DOHH2 (cell line): ENCODE measurements around the gene DRAXIN.

ENCODE experiments used
- CTCF ChIP-seq: fragments of 200-600 bp; sonication (generic); IDR thresholded peaks from one replicate; pipeline ENCODE4 v1.5.1; 2014; ENCODE audit warnings: antibody characterized with exemption, mild to moderate bottlenecking, low read depth, low read length; ENCODE audit not compliant: poor library complexity, severe bottlenecking
- EZH2phosphoT487 ChIP-seq: fragments of 200-600 bp; sonication (generic); IDR thresholded peaks from 2 replicates; pipeline ENCODE4 v1.6.1; 2017; ENCODE audit warnings: borderline replicate concordance, mild to moderate bottlenecking, antibody characterized with exemption, low read length, moderate library complexity, mixed read lengths

GRCh38 chr1:11693024-11693590 lies 1.6 kb downstream of the DRAXIN start:
- TF ChIP-seq CTCF (no peak), EZH2phosphoT487 (no peak)
